Caco-2 (cell line): ENCODE measurements around the gene MAGEB10. TPM values are rescaled to one million over a fixed set of nuclear protein-coding genes. Genes with fewer than 3 reads are reported as not detected.

Experiments
- Bru-seq: library from RNA; stranded (reverse); fragments of 400-500 nt; gene quantifications from one replicate; lab custom pipeline; 2021; lab: Mats Ljungman, UMichigan
- BruChase-seq, 2 experiments: library from RNA; stranded (reverse); fragments of 400-500 nt; gene quantifications; one replicate each; lab custom pipeline; 2021; lab: Mats Ljungman, UMichigan
- BruUV-seq: library from RNA; stranded (reverse); fragments of 400-500 nt; replicated peaks from 2 replicates; lab custom pipeline; 2021; lab: Mats Ljungman, UMichigan
- CTCF ChIA-PET: fragments of 300-600 bp; sonication (Branson Sonifier 250); formaldehyde crosslinking; loops from one replicate; lab custom pipeline; 2022; ENCODE audit warnings: antibody characterized with exemption; lab: Charles Lee
- POLR2A ChIA-PET: fragments of 300-600 bp; sonication (Branson Sonifier 250); formaldehyde crosslinking; loops from one replicate; lab custom pipeline; 2022; ENCODE audit warnings: antibody characterized with exemption; lab: Charles Lee
- DNase-seq, 2 experiments: peaks; one replicate each; pipeline versions ENCODE4 v3.0.0 to v3.0.0-alpha.2; 2020 to 2022
- H3K27me3 ChIP-seq: replicated peaks from 2 replicates; pipeline ENCODE4 v1.6.0; 2011; ENCODE audit warnings: low read length; ENCODE audit not compliant: control insufficient read depth, insufficient read depth
- H3K36me3 ChIP-seq: 2 replicates; pipeline ENCODE4 v1.5.1; 2011; ENCODE audit warnings: low read length; ENCODE audit not compliant: control insufficient read depth, insufficient read depth
- H3K4me1 ChIP-seq: fragments of 250-450 bp; sonication (Bioruptor Pico); 2 replicates; pipeline ENCODE4 v1.5.1; 2020; ENCODE audit warnings: mild to moderate bottlenecking
- H3K4me3 ChIP-seq: 2 replicates; pipeline ENCODE4 v1.5.1; 2011; ENCODE audit warnings: low read depth, mild to moderate bottlenecking, control low read depth, low read length
- H3K9me3 ChIP-seq: fragments of 250-450 bp; sonication (Bioruptor Pico); 2 replicates; pipeline ENCODE4 v1.5.1; 2020; ENCODE audit warnings: mild to moderate bottlenecking, moderate library complexity
- H3K27ac Mint-ChIP-seq: one replicate; pipeline ENCODE4 v1.8.0; 2022; ENCODE audit warnings: mixed read lengths; ENCODE audit not compliant: unreplicated experiment
- H3K27me3 Mint-ChIP-seq: one replicate; pipeline ENCODE4 v1.8.0; 2022; ENCODE audit warnings: mixed read lengths; ENCODE audit not compliant: insufficient read depth, unreplicated experiment
- H3K36me3 Mint-ChIP-seq: one replicate; pipeline ENCODE4 v1.8.0; 2022; ENCODE audit warnings: mild to moderate bottlenecking, mixed read lengths; ENCODE audit not compliant: insufficient read depth, unreplicated experiment
- H3K4me1 Mint-ChIP-seq: one replicate; pipeline ENCODE4 v1.8.0; 2022; ENCODE audit warnings: low read depth, mixed read lengths; ENCODE audit not compliant: unreplicated experiment
- H3K4me3 Mint-ChIP-seq: one replicate; pipeline ENCODE4 v1.8.0; 2022; ENCODE audit warnings: mild to moderate bottlenecking, moderate library complexity, mixed read lengths; ENCODE audit not compliant: unreplicated experiment
- H3K9me3 Mint-ChIP-seq: one replicate; pipeline ENCODE4 v1.8.0; 2022; ENCODE audit warnings: mixed read lengths; ENCODE audit not compliant: unreplicated experiment
- intact Hi-C: fragments of 100-400 bp; cut with micrococcal nuclease; formaldehyde crosslinking; loops from one replicate; pipeline ENCODE4 v1.10.0; 2022; ENCODE audit not compliant: unreplicated experiment
- long read RNA-seq: library from polyadenylated mRNA; stranded (forward); transcript quantifications from one replicate; pipeline ENCODE4 v2.0.0, GENCODE V29; 2022
- total RNA-seq: library from RNA; stranded (reverse); gene quantifications from 2 replicates; pipeline ENCODE4 v1.2.3, GENCODE V29; 2022
- TF ChIP-seq, protein P1 (sequence below), 2 experiments: fragments of 200-600 bp in 1 of 2; IDR thresholded peaks; 1 replicate in 1 of 2; 2 replicates in 1 of 2; pipeline versions ENCODE4 v1.5.1 to v1.8.0; 2011 to 2022; ENCODE audit warnings: antibody characterized with exemption in 1 of 2, control low read depth in 1 of 2, inconsistent platforms in 1 of 2, low read depth in 1 of 2, low read length in 1 of 2, mild to moderate bottlenecking in 1 of 2, moderate library complexity in 1 of 2; ENCODE audit not compliant: insufficient read depth in 1 of 2, severe bottlenecking in 1 of 2, unreplicated experiment in 1 of 2

MAGEB10 gene, protein sequence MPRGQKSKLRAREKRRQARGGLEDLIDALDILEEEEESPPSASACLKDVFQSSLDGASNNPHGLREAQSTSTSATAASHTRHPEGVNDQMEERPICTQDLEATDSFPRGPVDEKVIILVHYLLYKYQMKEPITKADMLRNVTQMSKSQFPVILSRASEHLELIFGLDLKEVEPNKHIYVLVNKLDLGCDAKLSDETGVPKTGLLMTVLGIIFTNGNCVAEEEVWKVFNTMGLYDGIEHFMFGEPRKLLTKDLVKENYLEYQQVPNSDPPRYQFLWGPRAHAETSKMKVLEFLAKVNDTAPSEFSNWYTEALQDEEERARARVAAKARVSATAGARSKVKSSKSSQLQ
- total RNA-seq (not detected in 2 replicates), Bru-seq, nascent RNA (not detected), BruChase-seq, experiment 1, labeled RNA remaining after a 2-hour chase (not detected), BruChase-seq, experiment 2, labeled RNA remaining after a 6-hour chase (not detected)
- long read RNA-seq: 0 reads

DNA sequence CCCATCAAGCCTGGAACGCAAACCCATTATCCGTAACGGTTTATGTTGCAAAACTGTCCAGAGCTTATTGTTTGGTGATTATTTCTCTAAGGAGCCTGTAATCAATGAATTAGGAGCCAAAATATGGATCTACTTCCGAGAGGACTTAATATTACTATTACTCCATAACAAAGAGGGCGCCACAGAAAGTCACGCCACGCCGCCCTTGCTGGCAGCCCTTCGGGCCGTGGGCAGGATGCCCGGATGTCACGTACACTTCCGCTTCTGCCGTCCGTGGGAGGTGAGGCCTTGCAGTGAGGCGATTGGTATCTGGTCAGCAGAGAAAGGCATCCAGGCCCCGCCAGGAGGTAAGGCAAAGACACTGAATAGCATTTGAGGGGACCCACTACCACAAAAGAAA is at the start of gene MAGEB10:
TSS of gene MAGEB10 (plus strand) at position 301 of the 400 bp plus-strand sequence. CDS start 13,317 bp downstream, outside the sequence.
- Histone ChIP-seq H3K4me1 (no peaks in the 10 kb centered on the region), H3K36me3 (no peaks in the 10 kb centered on the region), H3K9me3 (no peaks in the 10 kb centered on the region), H3K4me3 (no peak within 1 kb of the TSS), H3K27me3 (no peaks in the 10 kb centered on the region)
- Mint-ChIP-seq H3K4me1 (no peaks in the 10 kb centered on the region), H3K36me3 (no peaks in the 10 kb centered on the region), H3K4me3 (no peak within 1 kb of the TSS), H3K27me3 (no peaks in the 10 kb centered on the region), H3K27ac (no peak within 1 kb of the TSS), H3K9me3 (no peaks in the 10 kb centered on the region)
- CTCF ChIA-PET: no interaction called here
- BruUV-seq: no TSS peak
- POLR2A ChIA-PET: no interaction called here
- intact Hi-C loops: no loop called here
- no peak for DNase-seq
- TF ChIP-seq, protein P1, sequence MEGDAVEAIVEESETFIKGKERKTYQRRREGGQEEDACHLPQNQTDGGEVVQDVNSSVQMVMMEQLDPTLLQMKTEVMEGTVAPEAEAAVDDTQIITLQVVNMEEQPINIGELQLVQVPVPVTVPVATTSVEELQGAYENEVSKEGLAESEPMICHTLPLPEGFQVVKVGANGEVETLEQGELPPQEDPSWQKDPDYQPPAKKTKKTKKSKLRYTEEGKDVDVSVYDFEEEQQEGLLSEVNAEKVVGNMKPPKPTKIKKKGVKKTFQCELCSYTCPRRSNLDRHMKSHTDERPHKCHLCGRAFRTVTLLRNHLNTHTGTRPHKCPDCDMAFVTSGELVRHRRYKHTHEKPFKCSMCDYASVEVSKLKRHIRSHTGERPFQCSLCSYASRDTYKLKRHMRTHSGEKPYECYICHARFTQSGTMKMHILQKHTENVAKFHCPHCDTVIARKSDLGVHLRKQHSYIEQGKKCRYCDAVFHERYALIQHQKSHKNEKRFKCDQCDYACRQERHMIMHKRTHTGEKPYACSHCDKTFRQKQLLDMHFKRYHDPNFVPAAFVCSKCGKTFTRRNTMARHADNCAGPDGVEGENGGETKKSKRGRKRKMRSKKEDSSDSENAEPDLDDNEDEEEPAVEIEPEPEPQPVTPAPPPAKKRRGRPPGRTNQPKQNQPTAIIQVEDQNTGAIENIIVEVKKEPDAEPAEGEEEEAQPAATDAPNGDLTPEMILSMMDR (IDR thresholded peaks at IDR 0.05; ENCODE audit: insufficient read depth in 1 of 2, low read depth in 1 of 2, low read length in 1 of 2, severe bottlenecking in 1 of 2, unreplicated experiment in 1 of 2): no peak

DNA sequence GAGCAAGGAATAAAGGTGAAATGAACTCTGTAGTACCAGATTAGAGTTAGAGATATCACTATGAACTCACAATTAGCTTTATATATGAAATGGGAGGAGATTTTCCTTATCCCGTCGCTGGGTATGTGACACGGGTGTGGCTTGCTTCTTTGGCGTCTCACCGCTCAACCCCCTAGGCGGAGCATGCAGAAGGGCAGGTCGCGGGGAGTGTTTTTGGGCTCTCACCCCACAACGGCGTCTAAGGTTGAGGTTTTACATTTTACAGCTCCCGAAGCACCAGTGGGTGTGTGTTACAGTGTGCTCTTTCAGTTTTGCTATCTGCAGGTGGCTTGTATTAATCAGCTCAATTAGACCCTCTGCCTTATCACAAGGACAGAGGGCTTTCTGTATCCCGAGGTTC is 42.1 kb upstream of the MAGEB10 start:
- Histone ChIP-seq H3K36me3 (no peaks in the 10 kb centered on the region), H3K4me1 (no peaks in the 10 kb centered on the region), H3K27me3 (no peaks in the 10 kb centered on the region), H3K9me3 (no peaks in the 10 kb centered on the region), H3K4me3 (no peak overlapping the region)
- POLR2A ChIA-PET: no interaction called here
- H3K4me3 Mint-ChIP-seq: no peak overlapping the region
- no peaks in the 10 kb centered on the region for H3K36me3 Mint-ChIP-seq
- CTCF ChIA-PET: no interaction called here
- TF ChIP-seq, protein P1 (IDR thresholded peaks at IDR 0.05; ENCODE audit: insufficient read depth in 1 of 2, low read depth in 1 of 2, low read length in 1 of 2, severe bottlenecking in 1 of 2, unreplicated experiment in 1 of 2): no peak
- H3K9me3 Mint-ChIP-seq: no peaks in the 10 kb centered on the region
- no TSS peak for BruUV-seq
- no peak for DNase-seq
- H3K27ac Mint-ChIP-seq: no peak overlapping the region
- H3K27me3 Mint-ChIP-seq: no peaks in the 10 kb centered on the region
- intact Hi-C loops: no loop called here
- no peaks in the 10 kb centered on the region for H3K4me1 Mint-ChIP-seq

DNA sequence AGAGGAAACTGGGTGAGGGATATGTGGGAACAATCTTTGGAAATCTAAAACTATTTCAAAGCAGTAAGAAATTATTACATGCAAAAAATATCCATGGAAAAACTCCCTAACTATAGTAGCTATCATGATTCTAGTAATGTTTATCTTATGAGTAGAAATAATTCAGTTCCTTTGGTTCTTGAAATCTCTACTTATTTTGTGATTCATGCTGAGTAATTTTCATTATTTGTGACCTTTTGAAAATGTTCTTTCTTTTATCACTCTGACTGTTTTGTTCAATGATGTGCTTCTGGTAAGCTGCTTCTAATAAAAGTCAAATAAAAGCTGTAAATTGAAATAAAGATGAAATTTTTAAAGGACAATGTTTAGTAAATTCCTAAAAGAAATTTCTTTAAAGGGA is 40.4 kb upstream of the MAGEB10 start:
- H3K27me3 ChIP-seq: no peaks in the 10 kb centered on the region
- no peaks in the 10 kb centered on the region for H3K4me1 ChIP-seq
- Mint-ChIP-seq H3K4me3 (no peak overlapping the region), H3K9me3 (no peaks in the 10 kb centered on the region), H3K27me3 (no peaks in the 10 kb centered on the region), H3K27ac (no peak overlapping the region), H3K4me1 (no peaks in the 10 kb centered on the region), H3K36me3 (no peaks in the 10 kb centered on the region)
- no peaks in the 10 kb centered on the region for H3K36me3 ChIP-seq
- H3K9me3 ChIP-seq: no peaks in the 10 kb centered on the region
- ChIA-PET CTCF (no interaction called here), POLR2A (no interaction called here)
- intact Hi-C loops: no loop called here
- TF ChIP-seq, protein P1 (IDR thresholded peaks at IDR 0.05; ENCODE audit: insufficient read depth in 1 of 2, low read depth in 1 of 2, low read length in 1 of 2, severe bottlenecking in 1 of 2, unreplicated experiment in 1 of 2): no peak
- BruUV-seq: no TSS peak
- no peak overlapping the region for H3K4me3 ChIP-seq
- no peak for DNase-seq
